GM13976 (cell line): ENCODE results near the gene ABHD1.

Experiments used
- DNase-seq: peaks from one replicate; pipeline ENCODE4 v3.0.0; 2012; ENCODE audit warnings: low spot score
- in situ Hi-C: fragments of 300-500 bp; cut with MboI; formaldehyde crosslinking; loops from one replicate; pipeline ENCODE4 v1.12.0; 2022; ENCODE audit warnings: low sequenced_read_pairs, mixed read lengths, inconsistent platforms; ENCODE audit not compliant: unreplicated experiment
- TF ChIP-seq, protein P1 (sequence below): IDR thresholded peaks from 2 replicates; pipeline ENCODE4 v1.5.1; 2012; ENCODE audit warnings: borderline replicate concordance, mild to moderate bottlenecking; ENCODE audit not compliant: insufficient read depth; ENCODE audit errors: extremely low read depth, missing control alignments, control extremely low read depth

ABHD1 gene

DNA sequence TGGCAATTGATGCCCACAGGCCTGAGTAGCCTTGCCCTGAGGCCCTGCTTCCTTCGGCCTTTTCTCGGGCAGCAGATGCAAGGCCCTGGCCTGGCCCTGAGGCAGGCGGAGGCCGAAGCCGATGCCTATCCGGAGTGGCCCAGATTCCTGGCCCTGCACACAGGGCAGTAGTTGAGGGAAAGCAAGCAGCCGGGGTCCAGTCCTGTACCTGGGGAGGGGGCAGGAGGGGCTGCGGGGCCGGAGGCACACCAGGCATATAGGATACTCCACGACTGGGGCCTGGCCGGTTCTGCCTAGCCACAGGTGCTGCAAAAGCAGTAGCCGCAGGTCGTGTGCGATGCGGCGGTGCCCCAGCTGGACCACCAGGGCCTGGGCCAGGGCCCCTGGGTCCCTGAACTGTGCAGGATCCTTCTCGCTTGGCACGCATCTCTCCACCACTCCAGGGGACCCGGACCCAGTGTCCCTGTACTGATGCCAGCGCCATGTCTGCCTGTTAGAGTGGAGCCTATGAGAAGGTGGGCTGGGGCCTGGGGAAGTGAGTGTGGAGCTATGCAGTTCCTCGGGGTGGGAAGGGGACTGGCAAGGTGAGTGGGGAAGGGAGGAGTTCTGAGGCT, 13.8 kb downstream of the ABHD1 start:
- TF ChIP-seq, protein P1, sequence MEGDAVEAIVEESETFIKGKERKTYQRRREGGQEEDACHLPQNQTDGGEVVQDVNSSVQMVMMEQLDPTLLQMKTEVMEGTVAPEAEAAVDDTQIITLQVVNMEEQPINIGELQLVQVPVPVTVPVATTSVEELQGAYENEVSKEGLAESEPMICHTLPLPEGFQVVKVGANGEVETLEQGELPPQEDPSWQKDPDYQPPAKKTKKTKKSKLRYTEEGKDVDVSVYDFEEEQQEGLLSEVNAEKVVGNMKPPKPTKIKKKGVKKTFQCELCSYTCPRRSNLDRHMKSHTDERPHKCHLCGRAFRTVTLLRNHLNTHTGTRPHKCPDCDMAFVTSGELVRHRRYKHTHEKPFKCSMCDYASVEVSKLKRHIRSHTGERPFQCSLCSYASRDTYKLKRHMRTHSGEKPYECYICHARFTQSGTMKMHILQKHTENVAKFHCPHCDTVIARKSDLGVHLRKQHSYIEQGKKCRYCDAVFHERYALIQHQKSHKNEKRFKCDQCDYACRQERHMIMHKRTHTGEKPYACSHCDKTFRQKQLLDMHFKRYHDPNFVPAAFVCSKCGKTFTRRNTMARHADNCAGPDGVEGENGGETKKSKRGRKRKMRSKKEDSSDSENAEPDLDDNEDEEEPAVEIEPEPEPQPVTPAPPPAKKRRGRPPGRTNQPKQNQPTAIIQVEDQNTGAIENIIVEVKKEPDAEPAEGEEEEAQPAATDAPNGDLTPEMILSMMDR = no peak
- DNase-seq = no peak
- in situ Hi-C loops = no loop called here

GRCh38 chr2:27138111-27138510, 14.5 kb downstream of the ABHD1 start:
- DNase-seq = no peak
- TF ChIP-seq, protein P1 = no peak
- in situ Hi-C loops = no loop called here

DNA sequence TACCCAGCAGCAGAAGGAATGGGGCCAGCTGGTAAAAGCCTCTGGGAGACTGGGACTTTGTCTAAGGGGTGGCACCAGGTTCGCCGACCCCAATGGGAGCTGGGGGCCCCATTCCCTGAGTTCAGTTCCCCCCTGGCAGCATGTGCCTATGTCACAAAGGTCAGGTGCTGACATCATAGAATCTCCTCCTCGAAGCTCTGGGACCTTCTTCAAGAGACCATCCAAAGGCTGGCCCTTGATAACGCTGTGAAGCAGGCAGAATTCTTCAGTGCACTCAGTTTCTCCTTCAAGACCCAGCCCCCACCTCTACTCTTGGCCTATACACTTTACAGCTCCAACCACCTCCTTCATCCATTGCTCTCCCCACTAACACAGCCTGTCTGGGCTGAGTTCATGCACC, 15.7 kb downstream of the ABHD1 start, which contains the start of gene PRR30:
Gene PRR30, minus strand, starts transcription at position 101 of the 400 bp plus-strand sequence. CDS start 1,081 bp downstream, outside the sequence.
- in situ Hi-C loops = no loop called here
- TF ChIP-seq, protein P1 = no peak
- no peak for DNase-seq

DNA sequence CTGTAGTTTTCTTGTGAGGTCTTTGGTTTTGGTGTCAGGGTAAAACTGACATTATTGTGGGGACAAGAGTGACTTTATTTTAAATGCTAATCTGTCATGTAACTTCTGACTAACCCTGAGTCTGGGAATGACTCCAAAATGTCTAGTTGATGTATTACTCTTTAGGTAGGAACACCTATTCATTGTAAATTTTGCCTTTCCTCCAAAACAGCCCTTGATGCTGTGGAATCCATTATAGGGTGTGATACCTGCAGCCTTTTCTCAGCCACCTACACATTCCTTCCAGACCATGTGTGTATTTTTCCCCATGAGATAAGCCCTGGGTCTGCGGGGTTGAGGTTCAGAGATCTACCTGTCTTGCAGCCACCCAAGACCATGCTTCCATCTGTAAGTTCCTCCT, 19.7 kb downstream of the ABHD1 start:
- DNase-seq = no peak
- TF ChIP-seq, protein P1 = no peak
- in situ Hi-C loops = no loop called here

- no peak for DNase-seq
- TF ChIP-seq, protein P1 = no peak
- in situ Hi-C loops = no loop called here
Observed at GRCh38 chr2:27145682-27146081, 22.1 kb downstream of the ABHD1 start.

- in situ Hi-C loops = no loop called here
- no peak for DNase-seq
- TF ChIP-seq, protein P1 = no peak
Observed at GRCh38 chr2:27147935-27148334, 24.3 kb downstream of the ABHD1 start.

DNA sequence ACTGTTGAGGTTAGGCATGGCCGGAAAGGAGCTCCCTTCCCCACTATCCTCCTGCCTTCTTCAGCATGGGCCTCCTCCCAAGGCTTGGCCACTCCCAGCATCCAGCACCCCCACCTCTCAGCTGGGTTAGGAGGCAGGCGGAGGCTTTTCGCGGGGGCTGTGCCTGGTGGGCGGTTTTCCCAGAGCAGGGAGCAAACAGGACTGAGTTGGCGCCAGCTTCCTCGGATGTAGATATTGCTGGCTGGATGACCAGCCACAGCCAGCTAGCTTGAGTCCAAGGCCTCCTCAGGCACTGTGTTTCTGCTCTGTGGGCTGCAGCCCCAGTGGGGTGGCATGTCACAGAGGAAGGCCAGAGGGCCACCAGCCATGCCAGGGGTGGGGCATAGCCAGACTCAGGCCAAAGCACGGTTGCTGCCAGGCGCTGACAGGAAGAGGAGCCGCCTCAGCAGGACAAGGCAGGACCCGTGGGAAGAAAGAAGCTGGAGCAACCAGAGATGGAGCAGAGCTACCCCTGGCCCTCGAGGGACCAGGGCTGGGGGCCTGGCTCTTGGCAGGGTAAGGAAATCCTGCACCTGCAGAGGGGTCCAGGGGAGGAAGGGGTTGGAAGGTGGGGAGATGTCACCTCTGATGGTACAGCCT, 25.3 kb downstream of the ABHD1 start, which contains the start of gene TCF23:
Gene TCF23, plus strand, starts transcription at position 204 of the 639 bp plus-strand sequence. Its CDS starts 130 bp downstream, at position 334.
- TF ChIP-seq, protein P1 = no peak
- in situ Hi-C loops = no loop called here
- no peak for DNase-seq
